Right hindlimb (tissue), 1 donor: ENCODE results near the gene SLC22A25.
"Not testable (repeated sequence)": the region's sequence is repeated elsewhere in the genome, so short reads cannot be mapped to it uniquely, and the experiment has no call there.

ENCODE experiments used
- DNase-seq: peaks from one replicate; pipeline ENCODE4 v3.0.0-alpha.2; 2018

SLC22A25 gene

GRCh38 chr11:63243533-63243932 lies at the start of gene SLC22A25:
Gene SLC22A25, minus strand, starts transcription at chr11:63243599. Its CDS starts 13,947 bp downstream, at chr11:63229652.
- DNase-seq, result no peak

DNA sequence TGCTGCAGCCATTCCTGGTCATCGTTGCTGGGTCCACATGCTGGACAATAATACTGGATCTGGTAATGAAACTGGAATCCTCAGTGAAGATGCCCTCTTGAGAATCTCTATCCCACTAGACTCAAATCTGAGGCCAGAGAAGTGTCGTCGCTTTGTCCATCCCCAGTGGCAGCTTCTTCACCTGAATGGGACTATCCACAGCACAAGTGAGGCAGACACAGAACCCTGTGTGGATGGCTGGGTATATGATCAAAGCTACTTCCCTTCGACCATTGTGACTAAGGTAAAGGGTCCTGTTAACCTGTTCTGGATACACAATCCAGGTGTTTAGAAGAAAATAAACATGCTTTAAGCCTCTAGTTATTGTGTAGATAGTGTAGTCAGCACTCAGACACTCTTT lies 46.9 kb upstream of the SLC22A25 start:
- no peak for DNase-seq

DNA sequence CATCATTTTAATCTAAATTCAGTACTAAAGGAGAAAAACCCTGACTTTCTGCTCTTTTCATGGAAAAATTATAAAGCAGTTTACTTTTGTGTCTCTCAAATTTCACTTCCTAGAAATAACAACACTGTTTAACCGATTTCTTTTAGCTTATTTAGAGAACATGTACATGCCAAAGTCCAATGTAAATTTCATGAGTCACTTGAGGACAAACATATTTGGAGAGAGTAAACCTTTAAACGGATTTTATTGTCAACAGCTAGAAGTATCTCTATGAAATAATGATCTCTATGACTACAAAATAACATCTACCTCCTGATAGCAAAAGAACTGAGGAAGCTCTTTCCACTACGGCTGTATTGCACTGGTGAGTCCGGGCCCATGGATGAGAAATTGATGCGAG lies 46.3 kb upstream of the SLC22A25 start:
- DNase-seq, result no peak

- DNase-seq, result no peak
Measured at GRCh38 chr11:63282579-63282978, 39.2 kb upstream of the SLC22A25 start.

GRCh38 chr11:63280920-63281319 lies 37.5 kb upstream of the SLC22A25 start:
- no peak for DNase-seq

GRCh38 chr11:63277345-63277943 lies 34.0 kb upstream of the SLC22A25 start:
- DNase-seq, result no peak

GRCh38 chr11:63274776-63275175 lies 31.4 kb upstream of the SLC22A25 start:
- no peak for DNase-seq

GRCh38 chr11:63273685-63274084 lies 30.3 kb upstream of the SLC22A25 start:
- DNase-seq, result no peak

GRCh38 chr11:63262547-63262946 lies 19.1 kb upstream of the SLC22A25 start:
- DNase-seq, result no peak

DNA sequence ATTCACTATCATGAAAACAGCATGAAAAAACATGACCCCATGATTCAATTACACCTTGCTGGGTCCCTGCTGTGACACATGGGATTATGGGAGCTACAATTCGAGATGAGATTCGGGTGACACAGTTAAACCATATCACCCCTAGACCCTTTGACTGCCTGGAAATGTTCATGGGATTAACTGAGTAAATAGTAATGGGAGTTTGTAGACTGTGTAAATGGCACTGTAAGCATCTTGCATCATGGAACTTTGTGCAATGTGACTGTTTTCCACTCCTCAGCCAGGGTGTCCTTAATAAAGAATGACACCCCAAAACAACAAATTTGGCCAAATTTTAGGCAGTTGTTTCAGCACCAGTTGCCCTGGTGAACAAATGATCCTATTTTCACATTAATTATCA lies 7.9 kb upstream of the SLC22A25 start:
- DNase-seq, result no peak

- DNase-seq, result no peak
Measured at GRCh38 chr11:63250162-63251050, 7.0 kb upstream of the SLC22A25 start.

DNA sequence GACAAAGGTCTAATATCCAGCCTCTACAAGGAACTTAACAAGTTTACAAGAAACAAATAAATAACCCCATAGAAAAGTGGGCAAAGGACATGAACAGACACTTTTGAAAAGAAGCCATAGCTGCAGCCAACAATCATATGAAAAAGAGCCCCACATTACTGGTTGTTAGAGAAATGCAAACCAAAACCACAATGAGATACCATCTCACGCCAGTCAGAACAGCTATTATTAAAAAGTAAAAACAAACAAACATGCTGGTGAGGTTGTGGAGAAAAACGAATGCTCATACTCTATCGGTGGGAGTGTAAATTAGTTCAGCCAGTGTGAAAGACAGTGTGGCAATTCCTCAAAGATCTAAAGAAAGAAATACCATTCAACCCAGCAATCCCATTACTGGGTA lies 5.6 kb upstream of the SLC22A25 start:
- DNase-seq, result no peak

DNA sequence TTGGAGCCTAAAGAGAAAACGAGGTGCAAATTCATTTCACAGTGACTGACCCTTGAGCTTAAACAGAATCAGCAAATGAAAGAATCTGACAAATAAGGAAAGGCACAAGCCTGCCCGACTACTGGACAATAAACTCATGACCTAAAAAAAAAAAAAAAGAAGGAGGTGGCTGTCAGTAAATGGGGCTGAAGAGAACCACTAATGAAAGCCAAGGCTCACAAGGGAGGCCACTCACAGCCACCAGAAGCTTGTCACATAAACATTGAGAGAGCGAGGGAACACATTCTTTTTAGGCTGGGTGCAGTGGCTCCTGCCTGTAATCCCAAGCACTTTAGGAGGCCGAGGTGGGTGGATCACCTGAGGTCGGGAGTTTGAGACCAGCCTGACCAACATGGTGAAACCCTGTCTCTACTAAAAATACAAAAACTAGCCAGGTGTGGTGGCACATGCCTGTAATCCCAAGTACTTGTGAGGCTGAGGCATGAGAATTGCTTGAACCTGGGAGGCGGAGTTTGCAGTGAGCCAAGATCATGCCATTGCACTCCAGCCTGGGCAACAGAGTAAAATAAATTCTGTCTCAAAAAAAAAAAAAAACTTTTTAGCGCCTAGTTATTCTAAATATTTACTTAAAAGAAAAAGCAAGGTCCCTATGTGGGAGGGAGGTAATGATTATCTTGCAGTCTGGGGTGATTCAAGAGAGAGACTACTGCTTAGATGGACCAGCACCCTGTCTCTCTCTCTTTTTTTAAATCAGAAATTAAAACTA lies 4.0 kb upstream of the SLC22A25 start:
- not testable (repeated sequence) for DNase-seq

GRCh38 chr11:63246045-63246444 lies 2.6 kb upstream of the SLC22A25 start:
- no peak for DNase-seq

- no peak for DNase-seq
Measured at GRCh38 chr11:63244862-63245261, 1.5 kb upstream of the SLC22A25 start.

DNA sequence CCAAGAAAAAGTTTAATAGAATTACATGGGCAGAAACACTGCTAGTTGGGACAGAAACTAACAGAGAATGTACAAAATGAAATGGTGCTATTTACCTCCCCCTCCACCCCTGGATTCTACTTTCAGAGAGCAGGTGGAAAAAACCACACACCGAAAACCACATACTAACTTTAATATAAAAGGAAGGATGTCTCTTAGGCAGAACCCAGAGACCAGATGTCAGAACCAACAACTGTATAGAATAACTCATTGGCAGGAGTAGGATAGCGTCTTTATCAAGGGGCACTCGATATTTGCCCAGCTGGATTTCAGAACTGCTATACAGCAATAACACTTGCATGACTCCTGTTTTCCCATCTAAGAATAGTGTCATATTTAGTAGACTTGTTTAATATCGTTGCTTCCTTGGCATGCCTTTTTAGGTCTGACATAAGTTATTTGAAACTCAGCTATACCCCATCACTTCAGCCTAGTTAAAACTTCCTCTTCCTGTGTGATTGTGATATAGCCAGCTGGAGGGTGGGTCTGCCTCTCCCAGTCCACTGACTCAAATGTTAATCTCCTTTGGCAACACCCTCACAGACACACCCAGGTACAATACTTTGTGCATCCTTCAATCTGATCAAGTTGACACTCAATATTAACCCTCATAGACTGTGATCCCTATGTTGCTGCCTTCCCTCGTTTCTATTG lies 1.2 kb downstream of the SLC22A25 start:
- DNase-seq, result no peak

GRCh38 chr11:63240791-63241379 lies 2.5 kb downstream of the SLC22A25 start:
- no peak for DNase-seq

GRCh38 chr11:63240098-63240497 lies 3.3 kb downstream of the SLC22A25 start:
- no peak for DNase-seq

DNA sequence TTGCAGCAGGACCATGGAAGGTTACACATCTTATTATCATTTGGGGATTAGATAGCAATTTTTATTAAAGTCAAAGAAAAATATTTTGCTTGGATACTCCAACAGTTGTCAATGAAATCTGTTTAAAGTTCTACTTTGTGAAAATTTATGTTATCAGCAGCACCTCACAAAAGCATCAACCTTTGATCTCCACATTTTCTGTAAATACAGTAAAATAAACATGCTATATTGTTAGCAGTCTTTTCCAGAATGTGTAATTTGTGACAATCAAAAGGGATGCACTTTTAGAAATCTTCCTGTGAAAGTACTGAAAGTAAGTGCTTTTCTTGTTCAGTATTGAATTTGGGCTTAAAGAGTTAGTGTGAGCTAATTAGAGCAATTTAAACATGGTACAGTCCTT lies 4.1 kb downstream of the SLC22A25 start:
- no peak for DNase-seq

- DNase-seq, result no peak
Measured at GRCh38 chr11:63237413-63237812, 6.0 kb downstream of the SLC22A25 start.

DNA sequence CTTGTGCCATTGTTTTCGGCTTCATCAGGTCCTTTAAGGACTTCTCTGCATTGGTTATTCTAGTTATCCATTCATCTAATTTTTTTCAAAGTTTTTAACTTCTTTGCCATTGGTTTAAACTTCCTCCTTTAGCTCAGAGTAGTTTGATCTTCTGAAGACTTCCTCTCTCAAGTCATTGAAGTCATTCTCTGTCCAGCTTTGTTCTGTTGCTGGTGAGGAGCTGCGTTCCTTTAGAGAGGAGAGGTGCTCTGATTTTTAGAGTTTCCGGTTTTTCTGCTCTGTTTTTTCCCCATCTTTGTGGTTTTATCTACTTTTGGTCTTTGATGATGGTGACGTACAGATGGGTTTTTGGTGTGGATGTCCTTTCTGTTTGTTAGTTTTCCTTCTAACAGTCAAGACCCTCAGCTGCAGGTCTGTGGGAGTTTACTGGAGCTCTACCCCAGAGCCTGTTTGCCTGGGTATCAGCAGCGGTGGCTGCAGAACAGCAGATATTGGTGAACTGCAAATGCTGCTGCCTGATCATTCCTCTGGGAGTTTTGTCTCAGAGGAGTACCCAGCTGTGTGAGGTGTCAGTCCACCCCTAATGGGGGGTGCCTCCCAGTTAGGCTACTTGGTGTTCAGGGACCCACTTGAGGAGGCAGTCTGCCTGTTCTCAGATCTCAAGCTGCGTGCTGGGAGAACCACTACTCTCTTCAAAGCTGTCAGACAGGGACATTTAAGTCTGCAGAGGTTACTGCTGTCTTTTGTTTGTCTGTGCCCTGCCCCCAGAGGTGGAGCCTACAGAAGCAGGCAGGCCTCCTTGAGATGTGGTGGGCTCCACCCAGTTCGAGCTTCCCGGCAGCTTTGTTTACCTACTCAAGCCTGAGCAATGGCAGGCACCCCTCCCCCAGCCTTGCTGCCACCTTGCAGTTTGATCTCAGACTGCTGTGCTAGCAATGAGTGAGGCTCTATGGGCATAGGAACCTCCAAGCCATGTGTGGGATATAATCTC lies 7.6 kb downstream of the SLC22A25 start:
- DNase-seq, result not testable (repeated sequence)
